Stomach (tissue), 4 donors: ENCODE results near the gene FGF5.

Source experiments
- CTCF ChIP-seq, 7 experiments: fragments of 450-650 bp in 4 of 7; fragments of 200-600 bp in 3 of 7; sonication (generic) in 3 of 7; IDR thresholded peaks; one replicate each; pipeline ENCODE4 v1.5.1; 2016 to 2019; ENCODE audit warnings: antibody characterized with exemption in 7 of 7, control low read depth in 2 of 7, mild to moderate bottlenecking in 1 of 7
- POLR2A ChIP-seq, 4 donors: fragments of 450-650 bp; IDR thresholded peaks; one replicate each; pipeline ENCODE4 v1.6.1; 2016; ENCODE audit warnings: antibody characterized with exemption in 4 of 4, control low read depth in 2 of 4, mild to moderate bottlenecking in 1 of 4, moderate library complexity in 1 of 4

- TF ChIP-seq POLR2A (IDR thresholded peaks at IDR 0.05) = no peak
- TF ChIP-seq CTCF (IDR thresholded peaks at IDR 0.05) = no peak
These were observed 37.3 kb upstream of the FGF5 start for GRCh38 chr4:80229128-80229527.
